H1 (cell line): ENCODE data around the gene ASXL1. TPM values are rescaled to one million over a fixed set of nuclear protein-coding genes. Genes with fewer than 3 reads are reported as not detected.

Source experiments
- CTCF ChIA-PET: fragments of 300-600 bp; sonication (Branson Sonifier 250); formaldehyde crosslinking; loops from one replicate; lab custom pipeline; 2021; ENCODE audit not compliant: partially characterized antibody; lab: Charles Lee
- POLR2A ChIA-PET: fragments of 300-600 bp; sonication (Branson Sonifier 250); formaldehyde crosslinking; loops from one replicate; lab custom pipeline; 2021; ENCODE audit warnings: inconsistent platforms; ENCODE audit not compliant: partially characterized antibody; lab: Charles Lee
- DNase-seq, 2 experiments: peaks; one replicate each; pipeline versions ENCODE4 v3.0.0 to v3.0.0-alpha.2; 2010 to 2022; ENCODE audit warnings: low spot score in 2 of 2, low read depth in 1 of 2, mixed read lengths in 1 of 2
- FAIRE-seq: peaks from 2 replicates; lab custom pipeline; 2011; peaks lifted over from hg19 to GRCh38; lab: Jason Lieb, UNC
- H2AFZ ChIP-seq: 2 replicates; pipeline ENCODE4 v1.8.1; 2012; ENCODE audit warnings: low read length, inconsistent platforms
- H2AK5ac ChIP-seq: 2 replicates; pipeline ENCODE4 v1.6.1; 2013; ENCODE audit warnings: low read depth, low read length
- H2BK120ac ChIP-seq: replicated peaks from 2 replicates; pipeline ENCODE3; 2013; ENCODE audit warnings: low read depth, low read length, inconsistent platforms
- H2BK12ac ChIP-seq: 2 replicates; pipeline ENCODE4 v1.6.1; 2013; ENCODE audit warnings: low read depth, low read length
- H2BK15ac ChIP-seq: 2 replicates; pipeline ENCODE4 v1.6.1; 2013; ENCODE audit warnings: low read length
- H2BK20ac ChIP-seq: 2 replicates; pipeline ENCODE4 v1.6.1; 2013; ENCODE audit warnings: low read length
- H2BK5ac ChIP-seq: 2 replicates; pipeline ENCODE4 v1.6.1; 2013; ENCODE audit warnings: low read depth, low read length
- H3K14ac ChIP-seq: 2 replicates; pipeline ENCODE4 v1.6.1; 2013; ENCODE audit warnings: inconsistent platforms; ENCODE audit not compliant: insufficient read length
- H3K18ac ChIP-seq: 2 replicates; pipeline ENCODE4 v1.6.1; 2013; ENCODE audit warnings: low read length; ENCODE audit errors: extremely low read depth
- H3K23ac ChIP-seq: 2 replicates; pipeline ENCODE4 v1.6.1; 2013; ENCODE audit warnings: inconsistent platforms; ENCODE audit not compliant: insufficient read length
- H3K23me2 ChIP-seq: 2 replicates; pipeline ENCODE4 v1.6.1; 2013; ENCODE audit warnings: low read depth, low read length
- H3K27ac ChIP-seq: 2 replicates; pipeline ENCODE4 v1.6.1; 2011; ENCODE audit warnings: low read depth, low read length, inconsistent platforms
- H3K27me3 ChIP-seq, 4 experiments: replicated peaks in 1 of 4; 1 replicate in 1 of 4; 2 replicates in 3 of 4; pipeline versions ENCODE4 v1.6.1 to v1.8.1; 2011 to 2013; ENCODE audit warnings: low read length in 3 of 4, mild to moderate bottlenecking in 3 of 4, inconsistent platforms in 2 of 4, mixed read lengths in 2 of 4, moderate library complexity in 1 of 4; ENCODE audit not compliant: control insufficient read depth in 3 of 4, insufficient read depth in 3 of 4; ENCODE audit errors: extremely low read depth in 1 of 4
- H3K36me3 ChIP-seq, 4 experiments: 2 replicates each; pipeline versions ENCODE4 v1.6.1 to v1.8.1; 2011 to 2013; ENCODE audit warnings: mild to moderate bottlenecking in 4 of 4, low read length in 3 of 4, moderate library complexity in 2 of 4, control low read depth in 1 of 4, inconsistent platforms in 1 of 4; ENCODE audit not compliant: insufficient read depth in 4 of 4, control insufficient read depth in 2 of 4
- H3K4ac ChIP-seq: replicated peaks from 2 replicates; pipeline ENCODE3; 2013; ENCODE audit warnings: low read length, low read depth, mixed read lengths, inconsistent platforms; ENCODE audit not compliant: insufficient read length
- H3K4me1 ChIP-seq, 4 experiments: replicated peaks in 1 of 4; 1 replicate in 1 of 4; 2 replicates in 3 of 4; pipeline versions ENCODE4 v1.6.1 to v1.8.1; 2011 to 2013; ENCODE audit warnings: low read length in 3 of 4, inconsistent platforms in 2 of 4, mixed read lengths in 1 of 4; ENCODE audit not compliant: insufficient read depth in 4 of 4, control insufficient read depth in 3 of 4
- H3K4me2 ChIP-seq, 2 experiments: 2 replicates each; pipeline versions ENCODE4 v1.6.1 to v1.8.1; 2011 to 2013; ENCODE audit warnings: low read depth in 2 of 2, low read length in 2 of 2, control low read depth in 1 of 2, inconsistent platforms in 1 of 2, mild to moderate bottlenecking in 1 of 2; ENCODE audit not compliant: insufficient read depth in 1 of 2
- H3K4me3 ChIP-seq, 4 experiments: fragments of 200-600, 300-600 bp in 1 of 4; sonication (generic), shearing (Covaris generic), sonication (Bioruptor Twin) in 1 of 4; 2 replicates each; pipeline versions ENCODE4 v1.5.1 to v1.8.1; 2011 to 2016; ENCODE audit warnings: low read length in 4 of 4, low read depth in 3 of 4, control low read depth in 2 of 4, inconsistent platforms in 2 of 4, mild to moderate bottlenecking in 2 of 4, mixed read lengths in 1 of 4, moderate library complexity in 1 of 4; ENCODE audit not compliant: insufficient read depth in 2 of 4; ENCODE audit errors: extremely low read depth in 1 of 4
- H3K56ac ChIP-seq: replicated peaks from 2 replicates; pipeline ENCODE3; 2013; ENCODE audit warnings: low read depth, mild to moderate bottlenecking, mixed read lengths, low read length, inconsistent platforms; ENCODE audit not compliant: insufficient read length
- H3K79me1 ChIP-seq: 2 replicates; pipeline ENCODE4 v1.6.1; 2013; ENCODE audit warnings: low read depth, low read length, control low read depth
- H3K79me2 ChIP-seq, 2 experiments: 2 replicates each; pipeline versions ENCODE4 v1.6.1 to v1.8.1; 2012 to 2013; ENCODE audit warnings: low read length in 2 of 2, mild to moderate bottlenecking in 2 of 2, inconsistent platforms in 1 of 2; ENCODE audit not compliant: insufficient read depth in 2 of 2, control insufficient read depth in 1 of 2
- H3K9ac ChIP-seq, 4 experiments: replicated peaks in 1 of 4; 1 replicate in 1 of 4; 2 replicates in 3 of 4; pipeline versions ENCODE4 v1.6.1 to v1.8.1; 2011 to 2013; ENCODE audit warnings: low read depth in 3 of 4, low read length in 3 of 4, control low read depth in 2 of 4, mild to moderate bottlenecking in 2 of 4, moderate library complexity in 2 of 4, inconsistent platforms in 1 of 4; ENCODE audit errors: extremely low read depth in 1 of 4
- H3K9me3 ChIP-seq, 2 experiments: 2 replicates each; pipeline versions ENCODE4 v1.6.1 to v1.8.1; 2012 to 2013; ENCODE audit warnings: mild to moderate bottlenecking in 2 of 2, moderate library complexity in 2 of 2, control low read depth in 1 of 2, inconsistent platforms in 1 of 2, low read depth in 1 of 2, low read length in 1 of 2, mixed read lengths in 1 of 2; ENCODE audit not compliant: insufficient read depth in 2 of 2
- H4K20me1 ChIP-seq, 2 experiments: replicated peaks in 1 of 2; 2 replicates each; pipeline versions ENCODE3 to v1.8.1; 2011 to 2013; ENCODE audit warnings: inconsistent platforms in 2 of 2, low read length in 2 of 2, mild to moderate bottlenecking in 1 of 2; ENCODE audit not compliant: insufficient read depth in 2 of 2, control insufficient read depth in 1 of 2
- H4K5ac ChIP-seq: 2 replicates; pipeline ENCODE4 v1.6.1; 2013; ENCODE audit warnings: low read length, low read depth, mixed read lengths, inconsistent platforms; ENCODE audit not compliant: insufficient read length
- H4K8ac ChIP-seq: 2 replicates; pipeline ENCODE4 v1.8.0; 2013; ENCODE audit warnings: mild to moderate bottlenecking, moderate library complexity, low read length, inconsistent platforms; ENCODE audit not compliant: insufficient read depth; ENCODE audit errors: extremely low read depth
- H4K91ac ChIP-seq: replicated peaks from 2 replicates; pipeline ENCODE3; 2013; ENCODE audit warnings: low read length, mixed read lengths, inconsistent platforms; ENCODE audit not compliant: insufficient read length
- E2F6 ChIP-seq: IDR thresholded peaks from 2 replicates; pipeline ENCODE4 v1.6.1; 2012; ENCODE audit warnings: inconsistent platforms
- FOSL1 ChIP-seq: IDR thresholded peaks from 2 replicates; pipeline ENCODE4 v1.6.1; 2011; ENCODE audit warnings: mild to moderate bottlenecking, low read depth, low read length, moderate library complexity; ENCODE audit not compliant: insufficient read depth
- KDM4A ChIP-seq: IDR thresholded peaks from one replicate; pipeline ENCODE4 v1.7.1; 2012; ENCODE audit warnings: low read depth, mild to moderate bottlenecking, moderate library complexity, low read length, inconsistent platforms; ENCODE audit not compliant: severe bottlenecking
- PHF8 ChIP-seq: fragments of 200-600 bp; sonication (generic); conservative IDR thresholded peaks from 2 replicates; pipeline ENCODE4 v1.7.1; 2012; ENCODE audit warnings: low read depth, mild to moderate bottlenecking, inconsistent platforms, low read length, moderate library complexity
- POLR2A ChIP-seq, 2 experiments: IDR thresholded peaks; 1 replicate in 1 of 2; 2 replicates in 1 of 2; pipeline ENCODE4 v1.6.1; 2011; ENCODE audit warnings: low read depth in 2 of 2, low read length in 2 of 2, mild to moderate bottlenecking in 2 of 2; ENCODE audit errors: control extremely low read depth in 1 of 2
- POU5F1 ChIP-seq: IDR thresholded peaks from 2 replicates; pipeline ENCODE4 v1.6.1; 2011; ENCODE audit warnings: low read depth, mild to moderate bottlenecking, low read length, moderate library complexity
- RAD21 ChIP-seq, 2 experiments: IDR thresholded peaks in 1 of 2; conservative IDR thresholded peaks in 1 of 2; 2 replicates each; pipeline ENCODE4 v1.6.1; 2011; ENCODE audit warnings: low read depth in 2 of 2, low read length in 2 of 2, improper control_type of control experiment in 1 of 2, inconsistent platforms in 1 of 2, mild to moderate bottlenecking in 1 of 2, moderate library complexity in 1 of 2
- TAF1 ChIP-seq: IDR thresholded peaks from 2 replicates; pipeline ENCODE4 v1.6.1; 2011; ENCODE audit warnings: mild to moderate bottlenecking, low read depth, low read length
- WGBS, 2 experiments: shearing (Covaris generic) in 1 of 2; methylation state at CpG; one replicate each; pipeline versions ENCODE4 v1.1.6 to v1.1.7; 2013 to 2015; ENCODE audit warnings: low lambda C conversion rate in 2 of 2, mixed read lengths in 2 of 2, inconsistent platforms in 1 of 2, low coverage in 1 of 2, missing lambda C conversion rate in 1 of 2; ENCODE audit not compliant: insufficient replicate concordance in 2 of 2, insufficient coverage in 1 of 2, insufficient read length in 1 of 2; ENCODE audit errors: extremely low coverage in 1 of 2, missing lambda C conversion rate in 1 of 2; 5-methylcytosine and 5-hydroxymethylcytosine counted together
- polyA plus RNA-seq, 7 experiments: library from polyadenylated mRNA; depleted of rRNA in 3 of 7; stranded (reverse) in 5 of 7; unstranded in 2 of 7; fragments of >200 nt in 5 of 7; fragments of 200-250 nt in 2 of 7; gene quantifications; 1 replicate in 5 of 7; 2 replicates in 1 of 7; 4 replicates in 1 of 7; pipeline versions ENCODE4 v1.2.1 to v1.2.3, GENCODE V29; 2011 to 2013; ENCODE audit warnings: missing spikeins in 2 of 7, mixed read lengths in 2 of 7
- total RNA-seq: library from RNA; stranded (reverse); fragmentation: NEBNext Ultra II Directional; extraction: Animal tissue kit (Norgen Biotek cat#: 25700); gene quantifications from 2 replicates; pipeline ENCODE4 v1.2.1, GENCODE V29; 2021
- TF ChIP-seq, protein P1 (sequence below), 3 experiments: IDR thresholded peaks; 1 replicate in 2 of 3; 2 replicates in 1 of 3; pipeline versions ENCODE4 v1.5.1 to v1.6.1; 2011; ENCODE audit warnings: low read length in 3 of 3, mild to moderate bottlenecking in 3 of 3, inconsistent platforms in 2 of 3, low read depth in 1 of 3, moderate library complexity in 1 of 3; ENCODE audit not compliant: insufficient read depth in 1 of 3; ENCODE audit errors: control extremely low read depth in 1 of 3

ASXL1 gene
- total and polyA plus RNA-seq, 2 of the 8 experiments (the other 6 are each of a cell fraction or from before 2014, with no cell fraction given) = 10.6 to 26.5 TPM

- Histone ChIP-seq H3K27me3 (no peaks in the 10 kb centered on the region), H3K36me3 (no peaks in the 10 kb centered on the region), H2AK5ac (no peak overlapping the region), H2BK20ac (no peak overlapping the region), H3K23ac (no peak overlapping the region), H2AFZ (no peak overlapping the region), H2BK120ac (no peak overlapping the region), H3K4me2 (no peak overlapping the region), H4K91ac (no peak overlapping the region), H3K18ac (no peak overlapping the region), H3K4me3 (no peak overlapping the region), H2BK12ac (no peak overlapping the region), H3K56ac (no peak overlapping the region), H3K27ac (no peak overlapping the region), H2BK15ac (no peak overlapping the region), H3K14ac (no peak overlapping the region), H3K9ac (no peak overlapping the region), H4K20me1 (peaks cover 10 to 28% of the 10 kb centered on the region in 2 experiments), H4K8ac (0 out of 2 replicates have a peak overlapping the region, but pooled peaks have one; percentile 41), H3K4me1 (peaks cover 0 to 34% (median 26%) of the 10 kb centered on the region in 4 experiments; a peak in 6 of 7 replicates), H3K4ac (no peak overlapping the region), H2BK5ac (no peak overlapping the region), H3K79me1 (no peaks in the 10 kb centered on the region; the same call in none of the 2 replicates), H3K23me2 (peaks cover 2% of the 10 kb centered on the region; the same call in 1 of the 2 replicates), H4K5ac (no peak overlapping the region), H3K9me3 (no peaks in the 10 kb centered on the region), H3K79me2 (no peaks in the 10 kb centered on the region; a peak in 1 of 4 replicates)
- FAIRE-seq (no peak), DNase-seq (no peak)
- ChIA-PET POLR2A (interaction anchor here (0.7 to 1.1 kb wide), 2 partner anchors 25 to 109 kb away, joined by 3 read pairs; no protein-coding TSS in a partner anchor), CTCF (interaction anchor here (0.8 to 1.4 kb wide), 5 partner anchors 11 to 191 kb away, joined by 3 to 4 read pairs (median 3); no protein-coding TSS in a partner anchor)
- 85% methylated on average over 10 of the region's 15 CpGs; no CpG with 5 or more reads in 1 of the 2 experiments for WGBS, 2 experiments
- TF ChIP-seq POU5F1 (no peak), TAF1 (no peak), PHF8 (no peak), POLR2A (IDR thresholded peaks at IDR 0.05; ENCODE audit: control extremely low read depth in 1 of 2, low read depth in 2 of 2, low read length in 2 of 2) (no peak), E2F6 (no peak), FOSL1 (no peak), KDM4A (no peak), RAD21 (IDR thresholded peaks at IDR 0.05 in 1 of 2, conservative IDR thresholded peaks at IDR 0.05 in 1 of 2; ENCODE audit: low read depth in 2 of 2, low read length in 2 of 2) (no peak)
- TF ChIP-seq, protein P1, sequence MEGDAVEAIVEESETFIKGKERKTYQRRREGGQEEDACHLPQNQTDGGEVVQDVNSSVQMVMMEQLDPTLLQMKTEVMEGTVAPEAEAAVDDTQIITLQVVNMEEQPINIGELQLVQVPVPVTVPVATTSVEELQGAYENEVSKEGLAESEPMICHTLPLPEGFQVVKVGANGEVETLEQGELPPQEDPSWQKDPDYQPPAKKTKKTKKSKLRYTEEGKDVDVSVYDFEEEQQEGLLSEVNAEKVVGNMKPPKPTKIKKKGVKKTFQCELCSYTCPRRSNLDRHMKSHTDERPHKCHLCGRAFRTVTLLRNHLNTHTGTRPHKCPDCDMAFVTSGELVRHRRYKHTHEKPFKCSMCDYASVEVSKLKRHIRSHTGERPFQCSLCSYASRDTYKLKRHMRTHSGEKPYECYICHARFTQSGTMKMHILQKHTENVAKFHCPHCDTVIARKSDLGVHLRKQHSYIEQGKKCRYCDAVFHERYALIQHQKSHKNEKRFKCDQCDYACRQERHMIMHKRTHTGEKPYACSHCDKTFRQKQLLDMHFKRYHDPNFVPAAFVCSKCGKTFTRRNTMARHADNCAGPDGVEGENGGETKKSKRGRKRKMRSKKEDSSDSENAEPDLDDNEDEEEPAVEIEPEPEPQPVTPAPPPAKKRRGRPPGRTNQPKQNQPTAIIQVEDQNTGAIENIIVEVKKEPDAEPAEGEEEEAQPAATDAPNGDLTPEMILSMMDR (IDR thresholded peaks at IDR 0.05; ENCODE audit: control extremely low read depth in 1 of 3, insufficient read depth in 1 of 3, low read depth in 1 of 3, low read length in 3 of 3) = no peak
Measured at GRCh38 chr20:32460231-32460630, 102.1 kb downstream of the ASXL1 start.
